Glutamatergic neuron (in vitro differentiated cells): ENCODE data around the gene MYL6. TPM values are rescaled to one million over a fixed set of nuclear protein-coding genes. Genes with fewer than 3 reads are reported as not detected.
"Not testable (repeated sequence)": the region's sequence is repeated elsewhere in the genome, so short reads cannot be mapped to it uniquely, and the experiment has no call there.

Source experiments
- DNase-seq: peaks from one replicate; pipeline ENCODE4 v3.0.0; 2022
- H3K27ac Mint-ChIP-seq: one replicate; pipeline ENCODE4 v1.8.0; 2020; ENCODE audit warnings: mild to moderate bottlenecking, mixed read lengths, inconsistent platforms; ENCODE audit not compliant: unreplicated experiment
- H3K27me3 Mint-ChIP-seq: one replicate; pipeline ENCODE4 v1.8.0; 2020; ENCODE audit warnings: mild to moderate bottlenecking, moderate library complexity, mixed read lengths, inconsistent platforms; ENCODE audit not compliant: unreplicated experiment
- H3K36me3 Mint-ChIP-seq: one replicate; pipeline ENCODE4 v1.8.0; 2020; ENCODE audit warnings: mild to moderate bottlenecking, mixed read lengths, inconsistent platforms; ENCODE audit not compliant: unreplicated experiment
- H3K4me1 Mint-ChIP-seq: one replicate; pipeline ENCODE4 v1.8.0; 2020; ENCODE audit warnings: mild to moderate bottlenecking, low read depth, mixed read lengths, inconsistent platforms; ENCODE audit not compliant: unreplicated experiment
- H3K4me3 Mint-ChIP-seq: one replicate; pipeline ENCODE4 v1.8.0; 2020; ENCODE audit warnings: mild to moderate bottlenecking, mixed read lengths, inconsistent platforms; ENCODE audit not compliant: unreplicated experiment
- H3K9me3 Mint-ChIP-seq: one replicate; pipeline ENCODE4 v1.8.0; 2020; ENCODE audit warnings: mild to moderate bottlenecking, moderate library complexity, mixed read lengths, inconsistent platforms; ENCODE audit not compliant: unreplicated experiment
- CTCF ChIP-seq: fragments of 200-600 bp; sonication (generic); IDR thresholded peaks from one replicate; pipeline ENCODE4 v1.5.0; 2021; ENCODE audit not compliant: partially characterized antibody, unreplicated experiment
- total RNA-seq: library from RNA; stranded (reverse); fragmentation: NEBNext Ultra II Directional; extraction: Animal tissue kit (Norgen Biotek cat#: 25700); gene quantifications from one replicate; pipeline ENCODE4 v1.2.1, GENCODE V29; 2021; ENCODE audit not compliant: unreplicated experiment

Gene MYL6
- total RNA-seq, 1 donor from 2014 or later = 2,223 TPM

- Mint-ChIP-seq H3K36me3 (no peaks in the 10 kb centered on the region), H3K4me1 (peaks cover 17% of the 10 kb centered on the region), H3K27me3 (peaks cover 30% of the 10 kb centered on the region), H3K9me3 (peaks cover 18% of the 10 kb centered on the region), H3K27ac (peak overlapping the region; percentile 21), H3K4me3 (peak overlapping the region; percentile 26)
- DNase-seq = no peak
- TF ChIP-seq CTCF = no peak
Measured at GRCh38 chr12:56155256-56155845, 2.8 kb upstream of the MYL6 start.

- Mint-ChIP-seq H3K9me3 (peaks cover 22% of the 10 kb centered on the region), H3K27ac (peak overlapping the region; percentile 98), H3K4me1 (peaks cover 22% of the 10 kb centered on the region), H3K4me3 (peak overlapping the region; percentile 88), H3K27me3 (peaks cover 39% of the 10 kb centered on the region)
- DNase-seq, H3K36me3 Mint-ChIP-seq: not testable (repeated sequence)
Measured at GRCh38 chr12:56156464-56157200, 1.5 kb upstream of the MYL6 start.

- Mint-ChIP-seq H3K9me3 (peaks cover 24% of the 10 kb centered on the region), H3K27me3 (peaks cover 40% of the 10 kb centered on the region), H3K36me3 (peaks cover 5% of the 10 kb centered on the region), H3K4me1 (peaks cover 24% of the 10 kb centered on the region), H3K4me3 (peak overlapping the region; percentile 88), H3K27ac (peak overlapping the region; percentile 98)
- TF ChIP-seq CTCF = peak; percentile 53
- peak; percentile 63 for DNase-seq
Measured at GRCh38 chr12:56157201-56158028, 744 bp upstream of the MYL6 start.

- Mint-ChIP-seq H3K27me3 (peaks cover 42% of the 10 kb centered on the region), H3K4me1 (peaks cover 20% of the 10 kb centered on the region), H3K9me3 (peaks cover 25% of the 10 kb centered on the region), H3K27ac (peak overlapping the region; percentile 98), H3K36me3 (peaks cover 5% of the 10 kb centered on the region), H3K4me3 (peak overlapping the region; percentile 95)
- TF ChIP-seq CTCF = no peak
- peak; percentile 55 for DNase-seq
Measured at GRCh38 chr12:56158926-56159461, 835 bp downstream of the MYL6 start.

- Mint-ChIP-seq H3K36me3 (peaks cover 5% of the 10 kb centered on the region), H3K9me3 (peaks cover 27% of the 10 kb centered on the region), H3K4me1 (peaks cover 20% of the 10 kb centered on the region), H3K27me3 (peaks cover 42% of the 10 kb centered on the region), H3K27ac (peak overlapping the region; percentile 98), H3K4me3 (peak overlapping the region; percentile 95)
- no peak for DNase-seq
- no peak for TF ChIP-seq CTCF
Measured at GRCh38 chr12:56159482-56160192, 1.5 kb downstream of the MYL6 start.
